ENCODE results near the gene DDIT4.
"Not testable (repeated sequence)": the region's sequence is repeated elsewhere in the genome, so short reads cannot be mapped to it uniquely, and the experiment has no call there.

The DDIT4 gene

GRCh38 chr10:72292223-72292691 lies 18.5 kb downstream of the DDIT4 start:
- no peak for DNase-seq (ENCODE audit: extremely low read depth in 1 of 2, low read depth in 1 of 2)

GRCh38 chr10:72295330-72295910 lies 21.7 kb downstream of the DDIT4 start:
- no peak for DNase-seq (ENCODE audit: extremely low read depth in 1 of 2, low read depth in 1 of 2)

- not testable (repeated sequence) for DNase-seq (ENCODE audit: extremely low read depth in 1 of 2, low read depth in 1 of 2)
Observed at GRCh38 chr10:72296829-72297280, 23.1 kb downstream of the DDIT4 start.

- peak; percentile 87 to 92 for DNase-seq (ENCODE audit: extremely low read depth in 1 of 2, low read depth in 1 of 2)
Observed at GRCh38 chr10:72297281-72297804, 23.6 kb downstream of the DDIT4 start.

- DNase-seq (ENCODE audit: extremely low read depth in 1 of 2, low read depth in 1 of 2) = peak; percentile 73 to 79
Observed at GRCh38 chr10:72297805-72298591, 24.3 kb downstream of the DDIT4 start.

- DNase-seq (ENCODE audit: extremely low read depth in 1 of 2, low read depth in 1 of 2) = no peak
Observed at GRCh38 chr10:72298592-72299519, 25.1 kb downstream of the DDIT4 start.

GRCh38 chr10:72303424-72304128 lies 29.9 kb downstream of the DDIT4 start:
- no peak for DNase-seq (ENCODE audit: extremely low read depth in 1 of 2, low read depth in 1 of 2)

GRCh38 chr10:72306215-72306760 lies 32.6 kb downstream of the DDIT4 start:
- DNase-seq (ENCODE audit: extremely low read depth in 1 of 2, low read depth in 1 of 2) = no peak

GRCh38 chr10:72307711-72308110 lies 34.0 kb downstream of the DDIT4 start:
- not testable (repeated sequence) for DNase-seq (ENCODE audit: extremely low read depth in 1 of 2, low read depth in 1 of 2)

- DNase-seq (ENCODE audit: extremely low read depth in 1 of 2, low read depth in 1 of 2) = no peak
Observed at GRCh38 chr10:72308320-72308987, 34.7 kb downstream of the DDIT4 start.

- DNase-seq (ENCODE audit: extremely low read depth in 1 of 2, low read depth in 1 of 2) = no peak
Observed at GRCh38 chr10:72309290-72310240, 35.8 kb downstream of the DDIT4 start.

- DNase-seq (ENCODE audit: extremely low read depth in 1 of 2, low read depth in 1 of 2) = no peak
Observed at GRCh38 chr10:72310241-72310633, 36.5 kb downstream of the DDIT4 start.

GRCh38 chr10:72310636-72311035 lies 36.9 kb downstream of the DDIT4 start:
- DNase-seq (ENCODE audit: extremely low read depth in 1 of 2, low read depth in 1 of 2) = no peak

- DNase-seq (ENCODE audit: extremely low read depth in 1 of 2, low read depth in 1 of 2) = no peak
Observed at GRCh38 chr10:72311667-72312066, 37.9 kb downstream of the DDIT4 start.

GRCh38 chr10:72312865-72313391 lies 39.2 kb downstream of the DDIT4 start:
- DNase-seq (ENCODE audit: extremely low read depth in 1 of 2, low read depth in 1 of 2) = no peak

GRCh38 chr10:72314263-72314662 lies 40.5 kb downstream of the DDIT4 start:
- DNase-seq (ENCODE audit: extremely low read depth in 1 of 2, low read depth in 1 of 2) = no peak

GRCh38 chr10:72315054-72315453 lies 41.3 kb downstream of the DDIT4 start:
- no peak for DNase-seq (ENCODE audit: extremely low read depth in 1 of 2, low read depth in 1 of 2)
